Activated CD8-positive, alpha-beta memory T cell treated with anti-CD3 and anti-CD28 coated beads, Interleukin-2, amount 50 U/mL, for 24 hours (primary cell): ENCODE data around the gene CMTM7.

Experiments used
- DNase-seq: peaks from one replicate; pipeline ENCODE4 v3.0.0-alpha.2; 2020; ENCODE audit errors: extremely low read depth

CMTM7 gene

DNA sequence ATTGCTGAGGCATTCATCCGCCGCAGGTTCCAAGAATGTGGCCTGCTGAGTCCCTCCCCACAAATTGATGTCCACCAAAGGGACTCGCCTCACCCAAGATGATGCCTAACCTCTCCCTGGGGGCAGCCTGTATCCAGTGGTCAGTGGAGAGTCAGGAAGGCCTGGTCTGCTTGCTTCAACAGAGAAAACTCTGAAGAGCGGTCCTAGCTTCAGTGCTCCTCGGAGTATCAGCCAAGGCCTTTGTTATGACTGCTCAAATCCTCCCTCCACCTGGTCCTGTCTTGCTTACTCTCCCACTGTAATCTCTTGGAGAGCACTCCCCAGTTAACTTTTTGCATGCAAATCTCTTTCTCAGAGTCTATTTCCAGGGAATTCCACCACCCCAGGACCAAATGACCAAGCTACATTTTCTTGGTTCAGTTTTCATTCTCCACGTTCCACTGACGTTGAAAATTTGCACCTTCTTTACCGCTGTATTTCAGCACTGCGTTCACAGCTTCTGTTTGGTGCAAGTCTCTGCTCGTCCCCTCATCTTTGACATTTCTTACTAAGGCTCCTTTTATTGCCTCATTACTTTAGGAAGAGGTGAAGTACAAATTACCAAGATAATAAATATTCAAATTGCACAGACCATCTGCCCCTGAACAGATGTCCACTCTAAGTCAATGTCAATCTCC, 22.3 kb downstream of the CMTM7 start:
- no peak for DNase-seq

GRCh38 chr3:32414522-32415202, 23.0 kb downstream of the CMTM7 start:
- DNase-seq, result no peak

DNA sequence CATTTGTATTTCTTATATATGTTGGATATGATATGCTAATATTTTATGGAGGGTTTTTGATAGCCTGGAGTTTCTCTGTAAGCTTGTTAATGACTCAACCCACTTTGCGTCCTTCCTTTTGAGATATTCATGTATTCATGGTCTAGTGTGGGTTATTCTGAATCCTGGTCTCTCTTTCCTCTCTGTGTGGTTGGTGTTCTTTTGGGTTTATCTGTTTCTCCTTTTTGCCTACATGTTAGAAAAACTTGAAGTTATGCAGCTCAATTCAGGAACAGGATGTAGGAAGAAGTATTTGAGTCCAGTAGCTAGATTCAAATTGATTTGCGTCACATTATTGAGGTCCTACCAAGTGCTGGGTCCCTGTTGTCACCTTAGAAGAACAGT, 28.1 kb downstream of the CMTM7 start:
- no peak for DNase-seq

- no peak for DNase-seq
These were observed 28.7 kb downstream of the CMTM7 start for GRCh38 chr3:32420126-32421038.

GRCh38 chr3:32421185-32421584, 29.5 kb downstream of the CMTM7 start:
- no peak for DNase-seq

GRCh38 chr3:32421991-32422859, 30.6 kb downstream of the CMTM7 start:
- DNase-seq, result no peak

- no peak for DNase-seq
These were observed 31.3 kb downstream of the CMTM7 start for GRCh38 chr3:32422943-32423342.

DNA sequence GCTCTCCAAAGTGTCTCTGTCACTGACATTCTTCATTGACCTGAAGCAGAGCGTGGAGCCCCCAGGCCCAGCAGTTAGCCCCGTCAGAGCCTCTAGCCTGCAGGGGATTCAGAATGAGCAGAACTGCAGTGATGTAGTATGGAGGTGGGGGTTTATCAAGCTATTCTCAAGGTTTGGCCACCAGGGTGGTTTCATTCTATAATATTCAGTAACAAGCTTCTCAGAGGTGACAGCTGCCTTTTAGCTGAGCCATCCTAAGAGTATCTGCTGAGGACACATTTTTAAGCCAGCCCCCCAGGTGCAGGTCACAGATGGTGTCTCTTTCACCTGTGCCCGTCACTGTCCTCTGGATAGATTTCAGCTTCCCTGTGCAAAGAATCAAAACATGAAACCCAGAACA, 31.9 kb downstream of the CMTM7 start:
- DNase-seq, result no peak

DNA sequence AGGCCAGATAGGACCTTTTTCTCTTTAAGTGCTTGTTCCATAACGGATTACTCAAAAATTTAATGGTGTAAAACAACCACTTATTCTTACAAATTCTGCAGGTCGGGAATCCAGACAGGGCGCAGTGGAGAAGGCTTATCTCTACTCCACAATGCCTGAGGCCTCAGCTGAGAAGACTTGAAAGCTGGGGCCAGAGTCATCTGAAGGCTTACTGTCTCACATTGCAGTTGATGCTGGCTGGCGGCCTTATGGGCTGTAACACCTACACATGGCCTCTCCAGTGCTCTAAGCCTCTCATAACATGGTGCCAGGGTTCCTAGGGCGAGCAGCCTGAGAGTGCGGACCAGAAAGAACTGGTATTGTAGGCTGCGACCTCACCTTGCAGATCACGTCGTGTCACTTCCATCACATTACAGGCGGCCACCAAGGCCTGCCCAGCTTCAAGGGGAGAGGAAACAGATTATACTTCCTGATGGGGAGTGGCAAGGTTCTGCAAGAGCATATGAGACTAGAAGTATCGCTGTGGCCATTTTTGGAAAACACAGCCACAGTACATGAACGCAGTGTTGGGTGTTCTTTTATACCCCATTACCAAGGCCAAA, 32.4 kb downstream of the CMTM7 start:
- DNase-seq, result no peak

DNA sequence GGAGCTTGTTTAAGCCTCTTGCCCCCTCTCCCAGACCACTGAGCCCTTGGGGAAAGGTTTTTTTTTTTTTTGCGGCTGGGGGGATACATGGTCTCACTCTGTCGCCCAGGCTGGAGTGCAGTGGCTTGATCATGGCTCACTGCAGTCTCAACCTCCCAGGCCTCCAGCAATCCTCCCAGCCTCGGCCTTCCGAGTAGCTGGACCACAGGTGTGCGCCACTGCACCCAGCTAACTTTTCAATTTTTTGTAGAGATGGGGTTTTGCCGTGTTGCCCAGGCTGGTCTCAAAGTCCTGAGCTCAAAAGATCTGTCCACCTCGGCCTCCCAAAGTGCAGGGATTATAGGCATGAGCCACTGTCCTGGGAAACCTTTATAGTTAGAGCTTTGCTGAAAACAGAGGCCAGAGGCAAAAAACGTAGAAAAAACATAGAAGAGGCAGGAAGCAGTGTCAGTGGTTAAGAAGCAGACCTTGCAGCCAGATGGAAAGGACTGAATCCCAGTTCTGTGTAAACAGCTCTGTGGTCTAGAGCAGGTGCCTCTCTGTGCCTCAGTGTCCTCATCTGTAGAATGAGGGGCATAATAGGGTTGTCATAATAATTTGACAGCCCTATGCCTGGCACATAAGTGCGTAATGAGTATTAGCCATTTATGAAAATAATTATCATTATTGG, 33.1 kb downstream of the CMTM7 start:
- DNase-seq, result no peak

GRCh38 chr3:32428092-32429068, 36.7 kb downstream of the CMTM7 start:
- DNase-seq, result no peak

DNA sequence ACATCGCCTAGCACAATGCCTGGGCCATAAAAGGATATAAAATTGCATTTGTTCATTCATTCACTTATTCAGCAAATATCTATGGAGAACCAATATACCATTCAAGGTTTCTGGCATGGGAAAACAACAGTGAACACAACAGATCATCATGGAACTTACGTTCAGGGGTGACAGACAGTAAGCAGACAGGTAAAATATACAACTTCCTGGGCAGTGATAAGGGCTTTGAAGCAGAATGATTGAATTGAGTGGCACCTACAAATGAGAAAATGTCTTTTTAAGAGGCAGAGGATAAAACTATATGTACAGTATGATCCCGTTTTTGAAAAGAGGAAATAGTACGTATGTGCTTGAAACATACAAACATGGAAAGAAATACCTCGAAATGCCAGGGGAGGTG, 39.2 kb downstream of the CMTM7 start:
- DNase-seq, result no peak

DNA sequence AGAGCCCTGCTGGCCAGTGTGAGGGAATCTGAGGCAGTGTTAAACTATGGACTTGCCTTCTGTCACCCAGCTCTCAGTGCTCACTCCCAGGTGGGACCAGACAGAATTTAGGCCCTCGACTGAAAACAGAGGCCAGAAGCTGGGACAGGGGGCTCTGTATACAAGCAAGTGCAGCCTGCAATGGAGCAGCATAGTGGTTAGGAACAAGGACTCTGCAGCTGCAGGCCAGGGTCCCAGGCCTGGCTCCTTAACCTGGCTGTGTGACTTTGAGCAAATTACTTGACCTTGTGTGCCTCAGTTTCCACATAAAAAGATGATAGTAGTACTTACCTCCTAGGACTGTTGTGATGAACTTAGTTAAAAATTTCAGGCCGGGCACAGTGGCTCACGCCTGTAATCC, 39.8 kb downstream of the CMTM7 start:
- DNase-seq, result no peak

GRCh38 chr3:32432045-32432710, 40.5 kb downstream of the CMTM7 start:
- DNase-seq, result no peak

- no peak for DNase-seq
These were observed 41.3 kb downstream of the CMTM7 start for GRCh38 chr3:32432711-32433530.

DNA sequence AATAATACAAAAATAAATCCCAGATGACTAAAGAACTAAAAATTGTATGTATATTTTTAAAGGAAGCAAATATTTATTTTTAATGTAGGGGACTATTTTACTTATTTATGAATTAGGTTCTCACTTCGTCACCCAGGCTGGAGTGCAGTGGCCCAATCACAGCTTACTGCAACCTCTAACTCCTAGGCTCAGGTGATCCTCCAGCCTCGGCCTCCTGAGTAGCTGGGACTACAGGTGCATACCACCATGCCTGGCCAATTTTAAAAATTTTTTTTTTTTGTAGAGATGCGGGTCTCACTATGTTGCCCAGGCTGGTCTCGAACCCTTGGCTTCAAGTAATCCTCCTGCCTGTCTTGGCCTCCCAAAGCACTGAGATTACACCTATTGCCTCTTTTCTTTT, 42.6 kb downstream of the CMTM7 start:
- no peak for DNase-seq

DNA sequence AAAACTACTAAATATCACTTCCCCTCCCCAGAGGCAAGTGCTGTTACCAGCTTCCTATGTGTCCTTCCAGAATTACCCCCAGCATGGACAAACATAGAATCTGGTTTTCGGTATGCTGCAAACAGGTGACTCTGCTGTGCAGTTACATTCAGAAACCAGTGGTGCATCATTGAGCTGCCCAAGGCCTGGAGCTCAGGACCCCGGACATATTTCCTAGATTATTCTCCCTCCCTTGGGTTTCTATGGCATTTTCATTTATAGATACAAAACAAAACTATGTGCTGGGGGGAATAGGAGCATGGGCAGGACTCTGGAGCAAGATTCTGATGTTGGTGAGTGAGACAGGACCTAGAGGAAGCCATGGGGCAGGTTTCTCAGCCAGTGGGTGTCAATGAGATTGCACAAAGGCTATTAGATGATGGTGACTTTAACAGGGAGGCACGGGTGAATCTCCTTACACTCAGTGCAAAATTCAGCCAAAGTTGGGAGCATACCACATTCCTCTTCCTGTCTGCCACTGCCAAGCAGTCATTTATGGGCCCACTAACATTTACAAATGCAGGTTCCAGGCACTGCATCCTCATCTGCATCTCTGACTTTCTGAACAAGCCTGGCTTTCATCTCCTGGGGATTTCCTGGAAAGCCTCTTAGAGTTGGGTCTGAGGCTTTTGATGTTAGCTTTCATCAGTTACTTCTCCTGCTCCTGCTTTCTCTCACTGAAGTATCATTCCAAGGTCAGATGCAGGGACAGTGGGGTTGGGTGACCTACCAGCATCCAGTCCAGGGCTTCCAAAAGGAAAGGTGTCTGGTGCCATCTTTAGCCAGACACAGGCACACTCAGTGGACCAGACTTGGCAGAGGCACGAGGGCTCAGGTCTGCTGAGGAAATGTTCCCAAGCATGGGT, 44.5 kb downstream of the CMTM7 start:
- no peak for DNase-seq
